ENCODE measurements around the gene PRELID2.

GRCh38 chr5:145874765-145875164 is 39.6 kb upstream of the PRELID2 start:
- no peak for TF ChIP-seq CTCF (conservative IDR thresholded peaks at IDR 0.05; ENCODE audit: low read length)
- TF ChIP-seq EZH2phosphoT487 (IDR thresholded peaks at IDR 0.05; ENCODE audit: borderline replicate concordance): no peak
